Activated T-cell treated with anti-CD3 and anti-CD28 coated beads, Interleukin-2, amount 50 U/mL, for 4 hours (primary cell): ENCODE measurements around the gene MISP. TPM values are rescaled to one million over a fixed set of nuclear protein-coding genes. Genes with fewer than 3 reads are reported as not detected.

Source experiments
- ATAC-seq, 2 donors: fragments of 200-7000 bp; cut with Tn5 transposase; one replicate each; pipeline ENCODE4 v1.10.0; 2021
- DNase-seq: peaks from one replicate; pipeline ENCODE4 v3.0.0-alpha.2; 2020
- H3K27me3 Mint-ChIP-seq: one replicate; pipeline ENCODE4 v1.8.0; 2021; ENCODE audit warnings: low read depth, mixed read lengths
- H3K36me3 Mint-ChIP-seq: one replicate; pipeline ENCODE4 v1.8.0; 2022; ENCODE audit warnings: mixed read lengths; ENCODE audit not compliant: insufficient read depth
- H3K4me1 Mint-ChIP-seq: one replicate; pipeline ENCODE4 v1.8.0; 2021; ENCODE audit warnings: low read depth, mixed read lengths
- H3K4me3 Mint-ChIP-seq: one replicate; pipeline ENCODE4 v1.8.0; 2021; ENCODE audit warnings: mild to moderate bottlenecking, moderate library complexity, mixed read lengths
- H3K9me3 Mint-ChIP-seq: one replicate; pipeline ENCODE4 v1.8.0; 2021; ENCODE audit warnings: mixed read lengths
- total RNA-seq, 3 donors: library from RNA; stranded (reverse); gene quantifications; one replicate each; pipeline ENCODE4 v1.2.1, GENCODE V29; 2021

Gene MISP
- total RNA-seq, 3 donors from 2014 or later, result 0.08 TPM; not detected in 2

DNA sequence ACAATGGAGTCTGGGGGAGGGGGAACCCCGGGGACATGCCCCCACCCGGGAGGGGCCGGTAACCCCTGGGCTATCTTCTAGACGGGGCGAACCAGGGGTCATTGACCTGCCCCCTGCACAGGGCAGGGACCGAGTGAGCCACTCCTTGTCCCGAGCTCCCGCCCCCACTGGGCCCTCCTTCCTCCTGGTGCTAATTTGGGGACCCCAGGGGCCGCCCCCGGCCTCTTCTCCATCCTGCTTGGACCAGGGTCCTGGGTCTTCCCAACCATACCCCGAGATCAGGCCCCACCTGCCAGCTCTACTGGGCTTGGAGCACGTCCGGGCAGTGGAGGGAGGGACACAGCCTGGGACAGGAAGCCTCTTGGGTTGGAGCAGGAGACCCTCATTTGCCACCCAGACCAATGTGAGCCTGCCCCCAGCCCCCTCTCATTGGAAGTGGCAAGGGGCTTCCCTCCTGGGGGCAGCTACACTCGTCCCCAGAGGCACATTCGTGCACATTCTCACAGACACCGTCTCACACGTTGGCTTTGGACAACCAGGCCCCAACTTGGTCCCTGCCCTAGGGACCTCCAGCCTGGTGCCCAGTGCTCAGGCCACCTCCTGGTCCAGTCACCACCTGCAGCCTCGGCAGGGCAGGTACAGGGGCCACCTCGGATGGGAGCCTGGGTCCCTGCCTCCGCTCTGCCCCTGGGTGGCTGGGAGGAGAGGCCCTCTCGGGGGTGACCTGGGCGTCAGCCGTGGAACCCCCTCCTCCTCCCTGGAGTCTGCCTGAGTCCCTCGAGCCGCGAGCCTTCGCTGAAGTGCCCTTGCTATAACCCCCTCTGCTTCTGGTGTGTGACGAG lies 3.3 kb upstream of the MISP start:
- DNase-seq (no peak), ATAC-seq (no peak)
- Mint-ChIP-seq H3K27me3 (no peaks in the 10 kb centered on the region), H3K36me3 (no peaks in the 10 kb centered on the region), H3K4me3 (no peak overlapping the region), H3K9me3 (peaks cover 4% of the 10 kb centered on the region), H3K4me1 (no peaks in the 10 kb centered on the region)

DNA sequence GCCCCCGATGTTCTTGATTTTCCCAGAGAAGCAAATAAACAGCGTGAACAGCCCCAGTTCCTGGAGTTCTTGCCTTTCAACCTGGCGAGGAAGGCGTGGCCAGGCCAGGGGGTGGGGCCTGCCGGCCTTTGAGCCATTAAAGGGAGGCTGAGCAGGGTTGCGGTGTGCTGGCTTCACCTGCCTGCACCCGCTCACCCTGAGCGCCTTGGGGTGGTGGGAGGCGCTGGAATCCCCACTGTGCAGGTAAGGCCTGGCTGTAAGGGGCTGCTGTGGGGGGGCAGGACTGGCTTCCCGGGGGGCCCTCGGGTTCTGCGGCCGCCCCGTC lies 2.7 kb upstream of the MISP start:
- DNase-seq (no peak), ATAC-seq (no peak)
- Mint-ChIP-seq H3K9me3 (peaks cover 4% of the 10 kb centered on the region), H3K4me3 (no peak overlapping the region), H3K27me3 (no peaks in the 10 kb centered on the region), H3K36me3 (no peaks in the 10 kb centered on the region), H3K4me1 (no peaks in the 10 kb centered on the region)

DNA sequence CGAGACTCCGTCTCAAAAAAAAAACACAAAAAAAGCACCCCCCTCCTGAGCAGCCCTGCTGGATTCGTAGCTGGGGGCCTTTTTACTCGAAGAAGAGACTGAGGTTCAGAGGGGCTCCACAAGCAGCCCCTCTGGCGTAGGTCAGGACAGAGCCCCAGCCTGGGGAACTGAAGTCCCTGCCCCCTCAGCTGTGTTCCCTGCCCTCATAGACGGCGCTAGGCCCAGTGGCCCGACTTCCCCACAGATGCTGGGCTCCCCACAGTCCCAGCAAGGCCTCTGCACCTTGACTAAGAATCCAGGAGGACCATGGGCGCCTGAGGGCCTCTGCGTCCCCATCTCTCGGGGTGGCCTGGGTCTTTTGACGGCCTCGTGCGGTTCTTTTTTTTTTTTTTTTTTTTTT lies 1.1 kb upstream of the MISP start:
- no peak overlapping the region for H3K4me3 Mint-ChIP-seq
- ATAC-seq (no peak), DNase-seq (no peak)
- no peaks in the 10 kb centered on the region for H3K9me3 Mint-ChIP-seq
- H3K4me1 Mint-ChIP-seq, result no peaks in the 10 kb centered on the region
- no peaks in the 10 kb centered on the region for H3K27me3 Mint-ChIP-seq
- H3K36me3 Mint-ChIP-seq, result no peaks in the 10 kb centered on the region

DNA sequence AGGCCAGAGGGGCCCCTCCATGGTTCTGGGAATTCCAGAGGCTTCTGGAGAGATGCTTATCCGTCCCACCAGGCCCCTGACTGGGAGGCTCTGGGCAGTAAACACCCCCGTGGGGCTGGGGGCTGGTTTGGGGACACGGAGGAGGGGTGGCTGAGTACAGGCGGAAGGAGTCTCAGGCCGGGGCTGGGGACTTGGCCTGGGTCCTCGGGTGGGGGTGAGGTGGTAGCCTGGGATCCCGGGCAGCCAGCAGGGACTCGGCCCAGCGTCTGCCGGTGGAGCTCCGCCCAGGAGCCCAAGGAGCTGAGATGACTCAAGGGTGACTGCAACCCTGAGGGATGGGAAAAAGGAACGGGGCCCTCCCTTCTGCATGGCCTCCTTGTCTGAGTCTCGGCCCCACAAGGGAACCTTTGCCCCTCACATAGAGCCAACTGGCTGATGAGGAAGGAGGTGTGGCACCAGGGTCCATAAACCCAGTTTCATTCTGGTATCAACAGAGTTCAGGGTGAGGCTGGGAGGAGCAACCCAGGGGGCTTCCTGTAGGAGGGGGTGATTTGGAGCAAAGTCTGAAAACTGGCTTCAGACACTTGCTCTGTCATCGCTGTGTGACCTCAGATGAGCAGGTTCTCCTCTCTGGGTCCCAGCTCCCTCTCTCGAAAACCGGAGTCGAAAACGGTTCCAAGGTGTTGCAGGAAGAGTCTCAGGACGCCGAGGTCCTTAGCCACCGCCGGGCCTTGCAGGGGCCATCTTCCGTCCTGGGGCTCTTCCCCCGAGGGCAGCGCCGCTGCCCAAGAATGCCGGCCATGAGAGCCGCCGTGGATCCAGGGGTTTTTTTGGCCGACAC lies 809 bp downstream of the MISP start:
- ATAC-seq, result no peak
- H3K27me3 Mint-ChIP-seq, result no peaks in the 10 kb centered on the region

DNA sequence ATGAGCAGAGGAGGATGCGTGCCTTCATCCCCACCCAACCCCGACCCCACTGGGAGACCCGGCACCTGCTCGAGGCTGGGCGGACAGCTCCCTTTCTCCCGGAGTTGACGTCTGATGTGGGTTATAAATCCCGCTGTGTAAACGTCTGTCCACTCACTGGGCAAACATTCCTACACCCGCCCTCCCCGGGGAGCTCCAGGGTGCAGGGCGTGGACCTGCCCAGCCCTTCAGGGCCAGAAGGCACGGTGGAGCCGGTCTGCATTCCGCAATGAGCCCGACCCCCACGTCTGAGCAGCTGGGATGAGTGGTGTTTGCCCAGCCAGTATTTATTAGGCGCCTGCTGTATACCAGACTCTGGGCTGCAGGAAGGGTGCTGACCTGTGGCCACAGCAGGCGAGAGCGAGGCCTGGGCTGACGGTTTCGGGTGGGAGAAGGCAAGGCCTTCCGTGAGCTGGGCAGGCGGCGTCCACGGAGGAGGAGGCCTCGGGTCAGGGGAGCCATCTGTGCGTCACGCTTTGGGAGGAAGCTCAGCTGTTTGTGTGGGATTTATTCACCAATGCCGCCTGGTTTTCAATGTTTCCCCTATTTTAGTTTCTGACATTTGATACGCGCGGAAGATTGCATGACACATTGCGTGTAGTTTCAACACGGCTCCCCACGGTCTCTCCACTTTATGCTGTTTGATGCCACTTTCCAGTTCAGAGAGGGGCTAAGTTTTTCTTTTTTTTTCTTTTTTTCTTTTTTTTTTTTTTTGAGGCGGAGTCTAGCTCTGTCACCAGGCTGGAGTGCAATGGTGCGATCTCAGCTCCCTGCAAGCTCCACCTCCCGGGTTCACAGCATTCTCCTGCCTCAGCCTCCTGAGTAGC lies 2.0 kb downstream of the MISP start:
- no peaks in the 10 kb centered on the region for H3K9me3 Mint-ChIP-seq
- H3K36me3 Mint-ChIP-seq, result no peaks in the 10 kb centered on the region
- H3K27me3 Mint-ChIP-seq, result no peaks in the 10 kb centered on the region
- no peak for DNase-seq
- no peak overlapping the region for H3K4me3 Mint-ChIP-seq
- no peak for ATAC-seq
- H3K4me1 Mint-ChIP-seq, result no peaks in the 10 kb centered on the region

More for the DNA sequence above, 809 bp downstream of the MISP start:
- no peak for DNase-seq
- Mint-ChIP-seq H3K4me1 (no peaks in the 10 kb centered on the region), H3K36me3 (no peaks in the 10 kb centered on the region), H3K9me3 (no peaks in the 10 kb centered on the region), H3K4me3 (no peak overlapping the region)

DNA sequence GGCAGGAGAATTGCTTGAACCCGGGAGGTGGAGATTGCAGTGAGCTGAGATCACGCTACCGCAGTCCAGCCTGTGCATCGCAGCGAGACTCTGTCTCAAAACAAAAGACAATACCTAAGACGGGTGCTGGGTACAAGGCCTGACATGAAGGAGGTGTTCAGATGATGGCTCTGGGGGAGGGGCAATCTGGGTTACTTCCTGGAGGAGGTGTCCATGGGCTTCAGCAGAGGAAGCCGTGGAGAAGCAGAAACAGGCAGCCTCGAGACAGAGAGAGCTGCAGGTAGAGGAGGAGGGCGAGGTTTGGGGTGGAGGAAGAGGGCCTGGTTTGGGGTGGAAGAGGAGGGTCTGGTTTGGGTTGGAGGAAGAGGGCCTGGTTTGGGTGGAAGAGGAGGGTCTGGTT lies 3.6 kb downstream of the MISP start:
- ATAC-seq (no peak), DNase-seq (no peak)
- Mint-ChIP-seq H3K36me3 (no peaks in the 10 kb centered on the region), H3K9me3 (no peaks in the 10 kb centered on the region), H3K4me1 (no peaks in the 10 kb centered on the region), H3K4me3 (no peak overlapping the region), H3K27me3 (no peaks in the 10 kb centered on the region)

DNA sequence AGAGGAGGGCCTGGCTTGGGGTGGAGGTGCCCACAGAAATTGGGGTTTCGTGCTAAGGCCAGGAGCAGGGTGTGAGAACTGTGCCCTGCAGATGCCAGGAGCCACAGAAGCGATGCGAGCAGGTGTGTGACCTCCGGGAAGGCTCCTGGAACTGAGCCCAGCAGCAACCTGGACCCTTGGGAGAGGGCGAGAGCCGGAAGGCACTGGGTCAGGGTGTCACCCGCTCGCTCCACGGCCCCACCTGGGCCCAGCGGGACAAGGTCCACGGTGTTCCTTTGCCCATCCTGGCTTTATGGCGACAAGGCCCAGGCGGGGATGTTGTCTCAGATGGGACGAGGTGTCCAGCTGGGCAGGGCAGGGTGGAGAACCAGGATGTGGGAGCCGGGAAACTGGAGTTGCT lies 4.2 kb downstream of the MISP start:
- Mint-ChIP-seq H3K4me1 (no peaks in the 10 kb centered on the region), H3K4me3 (no peak overlapping the region), H3K27me3 (no peaks in the 10 kb centered on the region), H3K36me3 (no peaks in the 10 kb centered on the region), H3K9me3 (no peaks in the 10 kb centered on the region)
- ATAC-seq (no peak), DNase-seq (no peak)

DNA sequence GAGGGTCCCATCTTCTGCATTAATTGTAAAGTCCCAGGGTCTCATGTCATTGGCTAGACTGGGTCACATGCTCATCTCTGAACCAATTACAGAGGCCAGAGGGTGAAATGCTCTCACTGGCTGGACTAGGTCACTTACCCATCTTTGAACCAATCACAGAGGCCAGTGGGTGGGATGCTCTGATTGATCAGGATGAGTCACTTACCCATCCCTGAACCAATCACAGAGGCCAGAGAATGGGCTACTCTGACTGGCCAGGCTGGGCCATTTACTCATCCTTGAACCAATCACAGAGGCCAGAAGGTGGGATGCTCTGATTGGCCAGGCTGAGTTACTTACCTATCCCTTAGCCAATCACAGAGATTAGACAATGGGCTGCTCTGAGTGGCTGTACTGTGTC lies 5.3 kb downstream of the MISP start:
- H3K4me3 Mint-ChIP-seq, result no peak overlapping the region
- no peaks in the 10 kb centered on the region for H3K36me3 Mint-ChIP-seq
- no peaks in the 10 kb centered on the region for H3K4me1 Mint-ChIP-seq
- DNase-seq, result no peak
- H3K27me3 Mint-ChIP-seq, result no peaks in the 10 kb centered on the region
- peak; percentile 84 to 91 for ATAC-seq
- no peaks in the 10 kb centered on the region for H3K9me3 Mint-ChIP-seq

DNA sequence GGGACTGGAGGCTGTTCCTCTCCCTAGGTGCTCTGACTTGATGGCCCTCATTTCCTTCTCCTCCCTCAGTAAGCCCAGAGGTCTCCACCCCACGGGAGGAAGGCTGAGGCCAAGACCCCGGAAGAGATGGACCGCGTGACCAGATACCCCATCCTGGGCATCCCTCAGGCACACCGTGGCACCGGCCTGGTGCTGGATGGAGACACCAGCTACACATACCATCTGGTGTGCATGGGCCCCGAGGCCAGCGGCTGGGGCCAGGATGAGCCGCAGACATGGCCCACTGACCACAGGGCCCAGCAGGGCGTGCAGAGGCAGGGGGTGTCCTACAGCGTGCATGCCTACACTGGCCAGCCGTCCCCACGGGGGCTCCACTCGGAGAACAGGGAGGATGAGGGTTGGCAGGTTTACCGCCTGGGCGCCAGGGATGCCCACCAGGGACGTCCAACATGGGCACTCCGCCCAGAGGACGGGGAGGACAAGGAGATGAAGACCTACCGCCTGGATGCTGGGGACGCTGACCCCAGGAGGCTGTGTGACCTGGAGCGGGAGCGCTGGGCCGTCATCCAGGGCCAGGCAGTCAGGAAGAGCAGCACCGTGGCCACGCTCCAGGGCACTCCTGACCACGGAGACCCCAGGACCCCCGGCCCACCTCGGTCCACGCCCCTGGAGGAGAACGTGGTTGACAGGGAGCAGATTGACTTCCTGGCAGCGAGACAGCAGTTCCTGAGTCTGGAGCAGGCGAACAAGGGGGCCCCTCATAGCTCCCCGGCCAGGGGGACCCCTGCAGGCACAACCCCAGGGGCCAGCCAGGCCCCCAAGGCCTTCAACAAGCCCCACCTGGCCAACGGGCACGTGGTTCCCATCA lies 6.1 kb downstream of the MISP start:
- Mint-ChIP-seq H3K9me3 (no peaks in the 10 kb centered on the region), H3K4me3 (no peak overlapping the region), H3K27me3 (no peaks in the 10 kb centered on the region), H3K4me1 (no peaks in the 10 kb centered on the region), H3K36me3 (no peaks in the 10 kb centered on the region)
- ATAC-seq (no peak), DNase-seq (no peak)

DNA sequence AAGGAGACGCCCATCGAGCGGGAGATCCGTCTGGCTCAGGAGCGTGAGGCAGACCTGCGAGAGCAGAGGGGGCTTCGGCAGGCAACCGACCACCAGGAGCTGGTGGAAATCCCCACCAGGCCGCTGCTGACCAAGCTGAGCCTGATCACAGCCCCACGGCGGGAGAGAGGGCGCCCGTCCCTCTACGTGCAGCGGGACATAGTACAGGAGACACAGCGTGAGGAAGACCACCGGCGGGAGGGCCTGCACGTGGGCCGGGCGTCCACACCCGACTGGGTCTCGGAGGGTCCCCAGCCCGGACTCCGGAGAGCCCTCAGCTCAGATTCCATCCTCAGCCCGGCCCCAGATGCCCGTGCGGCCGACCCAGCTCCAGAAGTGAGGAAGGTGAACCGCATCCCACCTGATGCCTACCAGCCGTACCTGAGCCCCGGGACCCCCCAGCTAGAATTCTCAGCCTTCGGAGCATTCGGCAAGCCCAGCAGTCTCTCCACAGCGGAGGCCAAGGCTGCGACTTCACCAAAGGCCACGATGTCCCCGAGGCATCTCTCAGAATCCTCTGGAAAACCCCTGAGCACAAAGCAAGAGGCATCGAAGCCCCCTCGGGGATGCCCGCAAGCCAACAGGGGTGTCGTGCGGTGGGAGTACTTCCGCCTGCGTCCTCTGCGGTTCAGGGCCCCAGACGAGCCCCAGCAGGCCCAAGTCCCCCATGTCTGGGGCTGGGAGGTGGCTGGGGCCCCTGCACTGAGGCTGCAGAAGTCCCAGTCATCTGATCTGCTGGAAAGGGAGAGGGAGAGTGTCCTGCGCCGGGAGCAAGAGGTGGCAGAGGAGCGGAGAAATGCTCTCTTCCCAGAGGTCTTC lies 7.1 kb downstream of the MISP start:
- H3K4me3 Mint-ChIP-seq, result no peak overlapping the region
- H3K27me3 Mint-ChIP-seq, result no peaks in the 10 kb centered on the region
- DNase-seq, result no peak
- H3K36me3 Mint-ChIP-seq, result no peaks in the 10 kb centered on the region
- H3K9me3 Mint-ChIP-seq, result no peaks in the 10 kb centered on the region
- no peak for ATAC-seq
- no peaks in the 10 kb centered on the region for H3K4me1 Mint-ChIP-seq

DNA sequence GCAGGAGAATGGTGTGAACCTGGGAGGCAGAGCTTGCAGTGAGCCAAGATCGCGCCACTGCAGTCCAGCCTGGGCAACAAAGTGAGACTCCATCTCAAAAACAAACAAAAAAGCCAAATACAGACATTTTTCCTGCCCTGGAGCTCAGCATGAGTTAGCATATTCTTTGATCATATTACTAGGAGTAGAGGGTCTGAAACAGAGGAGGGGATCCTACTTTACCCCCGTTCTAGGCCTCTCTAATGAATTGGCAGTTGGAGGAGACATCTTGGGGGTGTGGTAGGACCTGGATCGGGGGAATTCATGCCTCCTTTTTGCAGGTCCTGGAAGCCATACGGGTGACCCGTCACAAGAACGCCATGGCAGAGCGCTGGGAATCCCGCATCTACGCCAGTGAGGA lies 12.3 kb downstream of the MISP start:
- ATAC-seq, result no peak
- no peak for DNase-seq
- Mint-ChIP-seq H3K9me3 (no peaks in the 10 kb centered on the region), H3K27me3 (no peaks in the 10 kb centered on the region), H3K4me1 (no peaks in the 10 kb centered on the region), H3K4me3 (no peak overlapping the region), H3K36me3 (no peaks in the 10 kb centered on the region)

DNA sequence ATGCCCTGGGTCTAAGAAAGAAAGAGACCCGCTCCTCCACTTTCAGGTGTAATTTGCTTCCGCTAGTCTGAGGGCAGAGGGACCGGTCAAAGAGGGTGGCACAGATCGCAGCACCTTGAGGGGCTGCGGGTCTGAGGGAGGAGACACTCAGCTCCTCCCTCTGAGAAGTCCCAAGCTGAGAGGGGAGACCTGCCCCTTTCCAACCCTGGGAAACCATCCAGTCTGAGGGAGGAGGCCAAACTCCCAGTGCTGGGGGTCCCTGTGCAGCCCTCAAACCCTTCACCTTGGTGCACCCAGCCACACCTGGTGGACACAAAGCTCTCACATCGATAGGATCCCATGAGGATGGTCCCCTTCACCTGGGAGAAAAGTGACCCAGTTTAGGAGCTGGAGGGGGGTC lies 13.0 kb downstream of the MISP start:
- Mint-ChIP-seq H3K9me3 (no peaks in the 10 kb centered on the region), H3K4me3 (no peak overlapping the region)

DNA sequence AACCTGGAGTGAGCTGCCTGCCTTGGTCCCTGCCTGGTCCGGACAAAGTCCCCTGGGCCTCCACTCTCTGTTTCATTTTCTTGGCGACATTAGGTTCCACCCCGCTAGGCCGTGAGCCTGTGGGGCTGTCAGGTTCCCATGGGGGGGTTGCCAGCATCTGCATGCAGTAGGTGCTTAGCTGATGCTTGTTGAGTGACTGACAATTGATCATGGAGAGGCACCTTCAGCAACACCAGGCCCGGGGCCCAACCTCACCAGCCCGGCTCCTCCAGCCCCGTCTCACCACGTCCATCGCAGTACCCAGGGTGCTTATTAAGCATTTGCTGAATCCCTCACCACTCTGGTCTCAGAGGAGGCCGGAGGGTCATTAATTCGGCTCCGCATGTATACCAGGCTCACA lies 13.4 kb downstream of the MISP start:
- Mint-ChIP-seq H3K9me3 (no peaks in the 10 kb centered on the region), H3K36me3 (no peaks in the 10 kb centered on the region), H3K27me3 (no peaks in the 10 kb centered on the region), H3K4me3 (no peak overlapping the region), H3K4me1 (no peaks in the 10 kb centered on the region)
- ATAC-seq, result no peak
- no peak for DNase-seq

More for the DNA sequence above, 13.0 kb downstream of the MISP start:
- Mint-ChIP-seq H3K36me3 (no peaks in the 10 kb centered on the region), H3K4me1 (no peaks in the 10 kb centered on the region), H3K27me3 (no peaks in the 10 kb centered on the region)
- no peak for DNase-seq
- no peak for ATAC-seq
